Transverse colon (tissue), 3 donors: ENCODE data around the gene TP73.

Experiments used
- POLR2A ChIP-seq: fragments of 450-650 bp; IDR thresholded peaks from one replicate; pipeline ENCODE4 v1.6.1; 2016; ENCODE audit warnings: antibody characterized with exemption, mild to moderate bottlenecking, moderate library complexity
- TF ChIP-seq, protein P1 (sequence below), 5 experiments: fragments of 200-600 bp in 3 of 5; fragments of 450-650 bp in 2 of 5; sonication (generic) in 3 of 5; IDR thresholded peaks; 1 replicate in 2 of 5; 2 replicates in 3 of 5; pipeline ENCODE4 v1.5.1; 2016 to 2017; ENCODE audit warnings: antibody characterized with exemption in 5 of 5, inconsistent platforms in 3 of 5, mild to moderate bottlenecking in 2 of 5, moderate library complexity in 1 of 5

DNA sequence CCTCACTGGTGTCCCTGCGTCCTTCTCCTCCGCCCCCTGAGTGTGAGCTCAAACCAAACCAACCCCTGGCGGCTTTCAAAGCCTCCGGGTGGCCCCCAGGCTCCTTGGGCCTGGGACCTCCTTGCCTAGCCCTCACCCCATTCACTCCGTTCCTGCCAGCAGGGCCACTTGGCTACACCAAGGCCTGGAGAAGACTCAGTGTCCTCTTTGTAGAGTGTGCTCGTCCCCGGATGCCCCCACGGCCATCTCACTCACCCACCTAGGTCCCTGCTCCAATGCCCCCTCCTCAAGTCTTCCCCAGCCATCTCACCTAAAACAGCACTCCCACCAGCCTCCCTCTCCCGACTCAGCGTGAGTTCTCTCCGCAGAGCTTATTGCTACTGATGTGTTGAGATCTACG is 92.8 kb downstream of the TP73 start:
- TF ChIP-seq POLR2A = no peak
- TF ChIP-seq, protein P1, sequence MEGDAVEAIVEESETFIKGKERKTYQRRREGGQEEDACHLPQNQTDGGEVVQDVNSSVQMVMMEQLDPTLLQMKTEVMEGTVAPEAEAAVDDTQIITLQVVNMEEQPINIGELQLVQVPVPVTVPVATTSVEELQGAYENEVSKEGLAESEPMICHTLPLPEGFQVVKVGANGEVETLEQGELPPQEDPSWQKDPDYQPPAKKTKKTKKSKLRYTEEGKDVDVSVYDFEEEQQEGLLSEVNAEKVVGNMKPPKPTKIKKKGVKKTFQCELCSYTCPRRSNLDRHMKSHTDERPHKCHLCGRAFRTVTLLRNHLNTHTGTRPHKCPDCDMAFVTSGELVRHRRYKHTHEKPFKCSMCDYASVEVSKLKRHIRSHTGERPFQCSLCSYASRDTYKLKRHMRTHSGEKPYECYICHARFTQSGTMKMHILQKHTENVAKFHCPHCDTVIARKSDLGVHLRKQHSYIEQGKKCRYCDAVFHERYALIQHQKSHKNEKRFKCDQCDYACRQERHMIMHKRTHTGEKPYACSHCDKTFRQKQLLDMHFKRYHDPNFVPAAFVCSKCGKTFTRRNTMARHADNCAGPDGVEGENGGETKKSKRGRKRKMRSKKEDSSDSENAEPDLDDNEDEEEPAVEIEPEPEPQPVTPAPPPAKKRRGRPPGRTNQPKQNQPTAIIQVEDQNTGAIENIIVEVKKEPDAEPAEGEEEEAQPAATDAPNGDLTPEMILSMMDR (IDR thresholded peaks at IDR 0.05) = no peak
